GM19193 (cell line): ENCODE measurements around the gene WNT7B.

Source experiments
- POLR2A ChIP-seq: IDR thresholded peaks from 4 replicates; pipeline ENCODE4 v1.6.1; 2011; ENCODE audit not compliant: insufficient read depth, insufficient read length; ENCODE audit errors: extremely low read depth

WNT7B gene

GRCh38 chr22:45910928-45911467 is 66.0 kb downstream of the WNT7B start:
- TF ChIP-seq POLR2A = no peak

- TF ChIP-seq POLR2A = no peak
These were observed 68.0 kb downstream of the WNT7B start for GRCh38 chr22:45908961-45909360.

GRCh38 chr22:45907996-45908395 is 69.0 kb downstream of the WNT7B start:
- no peak for TF ChIP-seq POLR2A

GRCh38 chr22:45907378-45907777 is 69.6 kb downstream of the WNT7B start:
- TF ChIP-seq POLR2A = no peak

DNA sequence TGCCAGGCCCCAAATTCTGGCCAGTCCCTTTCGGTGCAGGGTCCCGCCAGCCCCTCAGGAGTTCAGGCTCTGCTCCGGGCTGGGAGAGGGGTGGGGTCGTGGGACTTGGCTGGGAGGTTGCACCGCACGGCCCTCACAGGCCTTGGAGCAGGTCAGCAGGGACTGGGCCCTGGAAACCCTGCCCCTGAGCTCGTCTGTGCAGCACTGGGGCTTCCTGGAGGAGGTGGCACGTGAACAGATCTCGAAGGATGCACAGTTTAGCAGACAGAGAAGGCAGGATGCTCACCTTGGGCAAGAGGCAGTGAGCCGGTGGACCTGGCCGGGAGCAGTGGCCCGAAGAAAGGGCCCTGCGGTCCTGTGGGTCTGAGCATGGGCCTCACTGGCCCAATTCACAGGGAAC is 70.0 kb downstream of the WNT7B start:
- TF ChIP-seq POLR2A = no peak

GRCh38 chr22:45905924-45906865 is 70.8 kb downstream of the WNT7B start:
- no peak for TF ChIP-seq POLR2A

GRCh38 chr22:45905326-45905923 is 71.5 kb downstream of the WNT7B start:
- TF ChIP-seq POLR2A = no peak

DNA sequence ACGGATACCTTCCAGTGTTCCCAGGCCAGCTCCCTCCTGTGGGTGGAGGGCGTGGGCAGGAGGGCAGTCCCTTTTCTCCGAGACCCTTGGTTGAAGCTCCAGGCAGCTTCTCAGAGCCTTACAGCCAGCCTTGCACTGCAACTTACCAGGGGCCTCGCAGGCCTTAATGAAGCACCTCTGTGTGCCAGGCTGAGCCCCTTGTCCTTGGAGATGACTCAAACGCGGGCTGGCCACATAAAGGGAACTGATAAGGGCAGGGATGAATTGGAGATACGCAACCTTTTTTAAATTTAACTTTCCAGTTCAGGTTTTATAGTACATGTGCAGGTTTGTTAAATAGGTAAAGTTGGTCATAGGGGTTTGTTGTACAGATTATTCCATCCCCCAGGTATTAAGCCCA is 72.7 kb downstream of the WNT7B start:
- TF ChIP-seq POLR2A = no peak

DNA sequence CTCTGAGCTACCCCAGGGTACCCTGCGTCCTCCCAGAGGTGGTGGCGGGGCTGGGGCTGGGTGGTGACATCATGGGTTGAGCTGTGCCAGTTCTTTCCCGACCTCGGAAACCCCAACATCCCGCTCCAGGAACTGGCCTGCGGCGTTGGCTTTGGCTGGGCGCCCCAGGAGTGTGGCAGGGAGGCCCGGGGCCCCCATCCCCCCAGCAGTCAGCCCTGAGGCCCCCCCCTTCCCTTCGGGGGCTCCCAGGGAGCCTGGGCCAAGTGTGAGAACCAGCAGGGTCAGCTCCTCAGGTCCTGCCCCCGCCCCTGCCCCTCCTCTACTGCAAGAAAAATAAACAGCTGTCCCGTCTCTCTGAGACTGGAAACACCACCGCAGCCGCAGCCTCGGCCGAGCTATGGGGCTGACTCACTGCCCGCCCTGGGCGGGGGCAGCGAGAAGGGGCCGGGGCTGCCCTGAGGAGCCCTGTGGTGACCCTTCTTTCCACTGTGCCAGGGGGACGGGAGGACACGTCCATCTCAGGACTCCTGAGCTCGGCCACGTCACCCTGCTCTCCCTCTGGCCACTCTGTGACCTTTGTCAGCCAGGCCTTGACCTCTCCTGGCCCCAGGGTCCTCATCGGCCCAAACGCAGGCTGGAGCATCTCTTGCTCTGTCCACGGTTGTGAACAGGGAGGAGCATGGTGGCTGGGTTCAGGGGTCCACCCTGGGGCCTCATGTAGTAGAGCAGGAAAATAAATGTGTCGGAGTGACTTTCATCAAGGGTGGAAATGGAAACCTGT is 73.4 kb downstream of the WNT7B start:
- no peak for TF ChIP-seq POLR2A

- no peak for TF ChIP-seq POLR2A
These were observed 79.2 kb downstream of the WNT7B start for GRCh38 chr22:45897736-45898135.

- TF ChIP-seq POLR2A = no peak
These were observed 79.9 kb downstream of the WNT7B start for GRCh38 chr22:45896964-45897538.

DNA sequence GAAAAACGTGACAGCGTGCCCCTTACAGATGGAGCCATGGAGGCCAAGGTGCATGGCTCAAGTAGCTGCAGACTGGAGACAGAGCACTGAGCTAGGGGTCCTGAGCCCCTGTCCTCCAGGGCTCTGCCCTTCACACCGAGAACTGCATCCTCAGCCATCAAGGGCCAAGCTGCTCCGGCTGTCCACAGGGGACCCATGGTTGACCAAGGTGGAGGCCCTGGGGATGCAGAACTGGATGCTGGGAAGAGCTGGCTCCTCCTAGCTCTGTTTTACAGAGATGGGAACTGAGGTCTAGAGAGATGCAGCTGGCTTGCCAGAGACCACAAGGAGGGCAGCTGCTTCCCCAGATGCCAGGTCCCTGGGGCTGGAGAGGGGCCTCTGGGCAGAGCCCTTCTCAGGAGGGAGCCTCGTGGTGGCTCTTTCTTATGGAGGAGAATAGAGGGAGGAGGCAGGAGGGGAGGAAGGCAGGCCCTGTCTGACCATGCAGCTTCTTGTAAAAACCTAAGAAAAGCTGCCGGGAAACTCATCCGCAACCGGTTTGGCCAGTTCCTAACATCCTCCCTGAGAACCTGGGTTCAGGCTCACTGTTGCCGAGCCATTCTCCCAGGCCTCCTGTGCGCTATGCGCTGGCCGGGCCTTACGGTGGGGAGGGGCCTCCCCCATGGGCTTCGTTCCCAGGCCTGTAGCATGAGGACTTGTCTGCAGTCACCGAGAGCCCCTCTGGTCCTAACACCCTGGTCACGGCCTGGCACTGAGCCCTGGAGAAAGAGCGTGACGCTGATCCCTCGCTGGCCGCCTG is 80.6 kb downstream of the WNT7B start:
- no peak for TF ChIP-seq POLR2A

DNA sequence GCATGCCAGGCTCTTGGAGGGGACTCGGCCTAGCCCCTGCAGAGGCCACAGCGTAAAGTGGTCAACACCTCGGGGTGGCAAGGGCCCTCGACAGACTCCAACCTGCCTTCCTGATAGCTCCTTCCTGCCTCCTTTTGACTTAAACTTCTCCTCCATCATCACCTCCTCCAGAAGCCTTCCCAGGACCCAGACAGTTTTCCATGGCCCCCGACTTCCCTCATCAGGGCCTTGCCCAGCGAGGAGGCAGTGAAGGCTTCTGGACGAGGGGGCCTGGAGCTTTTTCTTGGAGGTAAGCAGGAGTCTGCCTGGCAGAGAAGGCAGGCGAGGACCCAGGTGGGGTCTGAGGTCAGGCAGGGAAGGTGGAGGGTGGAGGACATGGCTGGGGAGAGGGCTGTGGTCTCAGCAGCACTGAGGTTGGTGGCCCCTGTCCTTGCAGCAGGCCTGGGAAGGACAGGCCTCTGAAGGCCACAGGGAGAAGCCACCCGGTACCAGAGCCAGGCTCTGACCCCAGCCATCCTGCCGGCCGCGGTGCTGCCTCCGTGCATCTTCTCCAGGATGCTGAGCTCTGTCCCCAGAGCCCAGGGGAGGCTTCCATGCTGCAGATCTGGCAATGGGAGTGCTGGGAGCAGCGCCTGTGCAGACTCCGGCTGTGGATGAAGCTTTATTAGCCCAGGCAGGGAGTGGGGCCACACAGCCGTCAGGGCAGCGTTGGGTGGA is 81.4 kb downstream of the WNT7B start:
- no peak for TF ChIP-seq POLR2A
